Neural cell (in vitro differentiated cells): ENCODE data around the gene RGS6. TPM values are rescaled to one million over a fixed set of nuclear protein-coding genes. Genes with fewer than 3 reads are reported as not detected.

Experiments
- H2AFZ ChIP-seq: fragments of 200-600, 300-800 bp; sonication (generic), shearing (Covaris generic); 2 replicates; pipeline ENCODE4 v1.6.0; 2014; ENCODE audit warnings: low read depth, mild to moderate bottlenecking, antibody characterized with exemption, low read length, moderate library complexity
- H3F3A ChIP-seq: fragments of 200-600 bp; shearing (Covaris generic); 2 replicates; pipeline ENCODE4 v1.6.1; 2016; ENCODE audit warnings: mild to moderate bottlenecking, moderate library complexity, mixed read lengths, antibody characterized with exemption, low read length; ENCODE audit not compliant: insufficient read depth, poor library complexity, severe bottlenecking
- H3K27ac ChIP-seq: fragments of 200-600, 300-800 bp; sonication (generic), shearing (Covaris generic); 2 replicates; pipeline ENCODE4 v1.5.1; 2014; ENCODE audit warnings: mild to moderate bottlenecking, low read length, moderate library complexity
- H3K27me3 ChIP-seq: fragments of 300-800, 200-600 bp; sonication (generic), shearing (Covaris generic); 2 replicates; pipeline ENCODE4 v1.6.0; 2014; ENCODE audit warnings: mild to moderate bottlenecking, low read depth, low read length, moderate library complexity; ENCODE audit not compliant: insufficient read depth
- H3K36me3 ChIP-seq: fragments of 300-800, 200-600 bp; sonication (generic), shearing (Covaris generic); 2 replicates; pipeline ENCODE4 v1.5.1; 2014; ENCODE audit warnings: mild to moderate bottlenecking, antibody characterized with exemption, low read length, moderate library complexity; ENCODE audit not compliant: insufficient read depth
- H3K4me2 ChIP-seq: fragments of 300-800, 200-600 bp; sonication (generic), shearing (Covaris generic); 2 replicates; pipeline ENCODE4 v1.6.0; 2014; ENCODE audit warnings: mild to moderate bottlenecking, low read length
- H3K4me3 ChIP-seq: fragments of 300-800, 200-600 bp; sonication (generic), shearing (Covaris generic); 2 replicates; pipeline ENCODE4 v1.5.1; 2014; ENCODE audit warnings: mild to moderate bottlenecking, low read length, moderate library complexity
- H3K79me2 ChIP-seq: fragments of 200-600 bp; shearing (Covaris generic); replicated peaks from 2 replicates; pipeline ENCODE4 v1.6.0; 2014; ENCODE audit warnings: mild to moderate bottlenecking, low read length, moderate library complexity; ENCODE audit not compliant: insufficient read depth
- H3K9ac ChIP-seq: fragments of 300-800, 200-600 bp; sonication (generic), shearing (Covaris generic); 2 replicates; pipeline ENCODE4 v1.6.1; 2016; ENCODE audit warnings: mild to moderate bottlenecking, low read length, mixed read lengths
- H3K9me2 ChIP-seq: fragments of 200-600 bp; shearing (Covaris generic); 2 replicates; pipeline ENCODE4 v1.6.1; 2016; ENCODE audit warnings: mild to moderate bottlenecking, low read length, mixed read lengths; ENCODE audit not compliant: insufficient read depth
- H3K9me3 ChIP-seq: fragments of 200-600, 300-800 bp; sonication (generic), shearing (Covaris generic); 2 replicates; pipeline ENCODE4 v1.6.1; 2016; ENCODE audit warnings: mild to moderate bottlenecking, mixed run types, low read length, moderate library complexity, mixed read lengths
- H4K20me1 ChIP-seq: fragments of 200-600 bp; shearing (Covaris generic); 2 replicates; pipeline ENCODE4 v1.6.1; 2016; ENCODE audit warnings: mild to moderate bottlenecking, mixed run types; ENCODE audit not compliant: insufficient read depth
- CTCF ChIP-seq: fragments of 450-650 bp; IDR thresholded peaks from 2 replicates; pipeline ENCODE4 v1.5.1; 2014; ENCODE audit warnings: antibody characterized with exemption, mild to moderate bottlenecking, moderate library complexity; ENCODE audit not compliant: poor library complexity, severe bottlenecking
- EP300 ChIP-seq: fragments of 450-650 bp; conservative IDR thresholded peaks from 2 replicates; pipeline ENCODE4 v1.6.1; 2014; ENCODE audit warnings: antibody characterized with exemption, mild to moderate bottlenecking, moderate library complexity; ENCODE audit not compliant: poor library complexity, severe bottlenecking
- EZH2 ChIP-seq: fragments of 200-600, 300-800 bp; shearing (Covaris generic), sonication (generic); IDR thresholded peaks from 2 replicates; pipeline ENCODE4 v1.6.1; 2014; ENCODE audit warnings: antibody characterized with exemption, low read length, borderline replicate concordance, mild to moderate bottlenecking; ENCODE audit not compliant: insufficient read depth, poor library complexity, severe bottlenecking
- MXI1 ChIP-seq: fragments of 450-650 bp; conservative IDR thresholded peaks from 2 replicates; pipeline ENCODE4 v1.6.1; 2014; ENCODE audit warnings: antibody characterized with exemption, mild to moderate bottlenecking; ENCODE audit not compliant: poor library complexity, severe bottlenecking
- POLR2AphosphoS5 ChIP-seq: IDR thresholded peaks from 2 replicates; pipeline ENCODE4 v1.6.1; 2012
- RAD21 ChIP-seq: fragments of 450-650 bp; conservative IDR thresholded peaks from 2 replicates; pipeline ENCODE4 v1.6.1; 2014; ENCODE audit warnings: antibody characterized with exemption, mild to moderate bottlenecking, moderate library complexity
- REST ChIP-seq: IDR thresholded peaks from 2 replicates; pipeline ENCODE4 v1.6.1; 2012; ENCODE audit warnings: borderline replicate concordance
- SMC3 ChIP-seq: fragments of 450-650 bp; conservative IDR thresholded peaks from 2 replicates; pipeline ENCODE4 v1.6.1; 2014; ENCODE audit warnings: antibody characterized with exemption, mild to moderate bottlenecking, moderate library complexity; ENCODE audit not compliant: poor library complexity
- TAF1 ChIP-seq: IDR thresholded peaks from 2 replicates; pipeline ENCODE4 v1.6.1; 2012; ENCODE audit warnings: low read depth
- polyA plus RNA-seq: library from polyadenylated mRNA; depleted of rRNA; stranded (reverse); fragments of >200 nt; gene quantifications from 2 replicates; pipeline ENCODE4 v1.2.3, GENCODE V29; 2014

Gene RGS6
- polyA plus RNA-seq, 1 donor from 2014 or later, result 7.3 TPM

GRCh38 chr14:72118841-72119240 lies 186.6 kb downstream of the RGS6 start:
- TF ChIP-seq REST (no peak), EP300 (no peak), CTCF (no peak), EZH2 (no peak), SMC3 (no peak), TAF1 (no peak), POLR2AphosphoS5 (no peak), RAD21 (no peak), MXI1 (no peak)
- H3K27ac ChIP-seq, result no peak overlapping the region
- no peak overlapping the region for H3K4me2 ChIP-seq
- H3K9me3 ChIP-seq, result no peaks in the 10 kb centered on the region
- H3K9me2 ChIP-seq, result no peaks in the 10 kb centered on the region
- H3F3A ChIP-seq, result no peaks in the 10 kb centered on the region
- no peak overlapping the region for H3K4me3 ChIP-seq
- no peaks in the 10 kb centered on the region for H3K36me3 ChIP-seq
- no peaks in the 10 kb centered on the region for H3K79me2 ChIP-seq
- no peak overlapping the region for H3K9ac ChIP-seq
- H4K20me1 ChIP-seq, result no peaks in the 10 kb centered on the region
- no peak overlapping the region for H2AFZ ChIP-seq
- H3K27me3 ChIP-seq, result no peaks in the 10 kb centered on the region

- Histone ChIP-seq H3F3A (no peaks in the 10 kb centered on the region), H4K20me1 (no peaks in the 10 kb centered on the region), H3K36me3 (no peaks in the 10 kb centered on the region), H3K9ac (no peak overlapping the region), H3K9me3 (no peaks in the 10 kb centered on the region), H3K27ac (no peak overlapping the region), H3K9me2 (no peaks in the 10 kb centered on the region), H3K79me2 (no peaks in the 10 kb centered on the region), H3K27me3 (no peaks in the 10 kb centered on the region), H3K4me3 (no peak overlapping the region), H3K4me2 (no peak overlapping the region), H2AFZ (no peak overlapping the region)
- TF ChIP-seq MXI1 (no peak), TAF1 (no peak), EP300 (no peak), SMC3 (no peak), EZH2 (no peak)
These were observed 188.1 kb downstream of the RGS6 start for GRCh38 chr14:72120315-72120714.
